ENCODE measurements around the gene VPS33A.
"Not testable (repeated sequence)": the region's sequence is repeated elsewhere in the genome, so short reads cannot be mapped to it uniquely, and the experiment has no call there.

The VPS33A gene

DNA sequence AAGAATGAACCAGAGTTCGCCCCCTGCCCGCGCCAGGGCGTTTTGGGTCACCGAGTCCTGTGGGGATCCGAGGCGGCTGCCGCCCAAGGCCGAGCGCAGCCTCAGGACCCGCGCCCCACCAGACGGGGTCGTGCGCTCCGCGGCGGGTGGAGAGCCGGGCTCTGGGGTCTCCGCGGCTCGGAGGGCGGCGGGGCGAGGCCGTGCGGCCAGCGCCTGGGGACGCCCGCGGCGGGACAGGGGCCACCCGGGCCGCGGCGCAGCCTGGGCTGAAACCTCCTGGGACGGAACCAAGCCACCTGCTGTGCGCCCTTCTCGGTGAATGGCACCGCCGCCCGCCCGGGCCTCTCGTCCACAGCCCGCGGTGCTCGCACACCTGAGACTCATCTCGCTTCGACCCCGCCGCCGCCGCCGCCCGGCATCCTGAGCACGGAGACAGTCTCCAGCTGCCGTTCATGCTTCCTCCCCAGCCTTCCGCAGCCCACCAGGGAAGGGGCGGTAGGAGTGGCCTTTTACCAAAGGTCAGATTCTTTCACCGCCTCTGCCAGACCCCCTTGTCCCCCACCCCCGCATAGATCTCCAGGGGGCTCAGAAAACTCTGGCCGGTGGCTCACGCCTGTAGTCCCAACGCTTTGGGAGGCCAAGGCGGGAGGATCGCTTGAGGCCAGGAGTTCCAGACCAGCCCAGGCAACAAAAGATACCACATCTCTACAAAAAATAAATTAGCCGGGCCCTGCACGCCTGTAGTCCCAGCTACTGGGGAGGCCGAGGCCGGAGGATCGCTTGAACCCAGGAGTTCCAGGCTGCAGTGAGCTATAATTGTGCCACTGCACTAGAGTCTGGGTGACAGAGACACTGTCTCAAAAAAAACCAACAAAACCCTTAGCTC is 61.9 kb downstream of the VPS33A start:
- no peak for DNase-seq (ENCODE audit: low read depth in 2 of 2)

- peak in 1 of 2 donors; percentile 47 for DNase-seq (ENCODE audit: low read depth in 2 of 2)
Measured at GRCh38 chr12:122203301-122204166, 62.8 kb downstream of the VPS33A start, which contains the start of gene B3GNT4. Gene B3GNT4, plus strand, starts transcription at chr12:122203709. Its CDS starts 910 bp downstream, at chr12:122204619.

- DNase-seq (ENCODE audit: low read depth in 2 of 2): not testable (repeated sequence)
Measured at GRCh38 chr12:122202811-122203210, 63.5 kb downstream of the VPS33A start.

GRCh38 chr12:122202017-122202416 is 64.3 kb downstream of the VPS33A start:
- no peak for DNase-seq (ENCODE audit: low read depth in 2 of 2)

DNA sequence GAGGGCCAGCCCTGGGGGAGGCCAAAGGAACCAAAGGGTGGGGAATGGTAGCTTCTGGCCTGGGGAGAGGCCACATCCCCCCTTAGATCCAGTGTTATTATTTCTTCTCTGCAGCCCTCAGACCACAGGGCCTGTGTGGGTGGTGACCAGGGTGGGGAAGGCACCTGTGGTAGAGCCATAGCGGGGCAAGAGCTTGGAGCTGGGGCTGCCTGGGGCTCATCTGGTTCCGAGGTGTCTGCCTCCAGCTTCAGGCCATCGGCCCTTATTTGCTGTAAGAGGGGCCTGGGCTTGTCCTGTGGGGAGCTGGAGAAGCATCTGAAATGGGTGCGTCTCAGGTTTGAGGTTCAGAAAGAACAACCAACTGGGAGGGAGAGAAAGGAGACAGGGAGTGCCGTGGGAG is 64.9 kb downstream of the VPS33A start:
- DNase-seq (ENCODE audit: low read depth in 2 of 2): no peak

DNA sequence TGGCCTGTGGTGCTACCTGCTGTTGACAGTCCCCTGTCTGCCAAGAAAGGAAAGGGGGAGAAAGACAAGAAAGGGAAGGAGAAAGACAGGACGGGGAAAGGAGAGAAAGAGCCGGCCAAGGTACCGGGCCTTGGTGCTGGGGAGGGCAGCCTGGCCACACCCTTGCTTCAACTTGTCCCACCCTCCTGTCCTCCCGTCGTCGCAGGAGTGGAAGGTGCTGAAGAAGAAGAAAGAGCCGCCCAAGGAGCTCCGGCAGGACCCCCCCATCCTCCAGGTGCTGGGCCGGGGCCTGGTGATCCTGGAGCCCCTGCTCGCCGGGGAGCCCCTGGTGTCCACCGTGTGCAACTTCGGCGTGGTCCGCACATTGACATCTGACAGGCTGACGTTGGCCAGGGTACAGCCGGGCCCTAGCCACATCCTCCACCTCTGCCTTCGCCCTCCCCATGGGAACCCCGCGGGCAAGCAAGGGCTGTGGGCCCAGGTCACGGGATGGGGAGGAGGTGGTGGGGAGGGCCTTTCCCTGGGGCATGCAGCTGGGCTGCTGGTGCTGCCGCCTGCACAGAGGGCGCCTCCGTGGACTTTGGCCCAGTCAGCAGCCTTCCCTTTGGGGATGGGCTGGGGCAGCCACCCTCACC is 65.6 kb downstream of the VPS33A start:
- no peak for DNase-seq (ENCODE audit: low read depth in 2 of 2)

DNA sequence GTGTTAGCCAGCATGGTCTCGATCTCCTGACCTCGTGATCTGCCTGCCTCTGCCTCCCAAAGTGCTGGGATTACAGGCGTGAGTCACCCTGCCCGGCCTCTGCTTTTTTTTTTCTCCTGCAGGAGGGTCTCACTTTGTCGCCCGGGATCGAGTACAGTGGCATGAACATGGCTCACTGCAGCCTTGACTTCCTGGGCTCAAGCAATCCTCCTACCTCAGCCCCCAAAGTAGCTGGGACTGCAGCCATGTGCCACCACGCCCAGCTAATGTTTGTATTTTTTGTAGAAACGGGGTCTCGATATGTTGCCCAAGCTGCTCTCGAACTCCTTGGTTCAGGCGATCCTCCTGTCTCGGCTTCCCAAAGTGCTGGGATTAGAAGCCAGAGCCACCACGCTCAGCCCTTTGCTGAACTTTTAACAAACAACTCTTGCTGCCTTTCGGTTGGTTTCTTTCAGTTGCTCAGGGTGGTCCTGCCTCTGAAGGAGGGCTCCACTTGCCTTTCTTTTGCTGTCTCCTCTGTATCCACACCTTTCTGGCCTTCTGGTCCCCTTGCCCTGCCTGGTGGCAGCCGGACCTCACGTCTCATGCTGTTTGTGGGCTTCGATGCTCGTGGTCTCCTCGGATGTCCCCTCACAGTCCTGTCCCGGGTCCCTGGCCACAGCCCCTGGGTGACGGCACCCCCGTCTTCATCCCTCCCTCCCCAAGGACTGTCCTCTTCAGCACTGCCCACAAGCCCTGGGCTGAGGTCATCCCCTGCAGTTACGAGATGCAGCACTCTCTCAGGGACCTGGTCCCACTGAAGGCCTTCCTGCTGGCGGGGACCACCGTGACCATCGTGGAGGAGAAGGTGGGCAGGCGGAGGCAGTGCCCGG is 66.6 kb downstream of the VPS33A start:
- no peak for DNase-seq (ENCODE audit: low read depth in 2 of 2)

GRCh38 chr12:122197612-122197966 is 68.7 kb downstream of the VPS33A start:
- no peak for DNase-seq (ENCODE audit: low read depth in 2 of 2)

GRCh38 chr12:122195405-122195804 is 70.9 kb downstream of the VPS33A start:
- DNase-seq (ENCODE audit: low read depth in 2 of 2): no peak

DNA sequence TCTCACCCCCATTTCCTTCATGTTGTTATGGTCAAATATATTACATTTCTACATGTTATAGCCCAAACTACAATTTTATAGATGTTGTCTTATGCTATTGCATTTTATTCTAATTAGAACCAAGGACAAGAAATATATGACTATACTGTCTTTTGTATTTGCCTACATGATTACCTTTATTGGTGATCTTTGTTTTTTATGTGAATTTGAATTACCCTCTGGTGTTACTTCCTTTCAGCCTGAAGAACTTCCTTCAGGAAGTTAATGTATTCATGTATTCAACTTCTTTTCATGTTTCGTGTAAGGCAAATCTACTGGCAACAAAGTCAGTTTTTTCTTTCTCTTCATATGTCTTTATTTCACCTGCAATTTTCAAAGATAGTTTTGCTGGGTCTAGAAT is 71.5 kb downstream of the VPS33A start:
- no peak for DNase-seq (ENCODE audit: low read depth in 2 of 2)

DNA sequence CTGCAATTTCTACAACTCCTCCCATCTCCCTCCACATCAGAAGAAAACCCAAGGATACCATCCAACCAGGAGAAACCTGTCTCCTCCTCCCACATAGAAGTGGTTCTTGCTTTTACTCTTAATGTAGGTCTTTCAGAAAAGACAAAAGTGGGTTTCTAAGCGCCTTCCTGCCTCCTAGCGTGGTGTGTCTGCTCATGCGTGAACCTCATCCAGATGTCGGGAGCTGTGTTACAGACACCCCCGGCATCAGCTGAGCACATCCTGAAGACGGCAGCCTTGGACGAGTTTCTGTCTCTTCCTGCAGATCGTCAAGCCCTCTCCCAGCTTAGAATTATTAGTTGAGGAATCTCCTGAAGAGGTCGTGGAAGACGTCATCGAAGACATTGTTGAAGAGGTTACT is 73.9 kb downstream of the VPS33A start:
- no peak for DNase-seq (ENCODE audit: low read depth in 2 of 2)

DNA sequence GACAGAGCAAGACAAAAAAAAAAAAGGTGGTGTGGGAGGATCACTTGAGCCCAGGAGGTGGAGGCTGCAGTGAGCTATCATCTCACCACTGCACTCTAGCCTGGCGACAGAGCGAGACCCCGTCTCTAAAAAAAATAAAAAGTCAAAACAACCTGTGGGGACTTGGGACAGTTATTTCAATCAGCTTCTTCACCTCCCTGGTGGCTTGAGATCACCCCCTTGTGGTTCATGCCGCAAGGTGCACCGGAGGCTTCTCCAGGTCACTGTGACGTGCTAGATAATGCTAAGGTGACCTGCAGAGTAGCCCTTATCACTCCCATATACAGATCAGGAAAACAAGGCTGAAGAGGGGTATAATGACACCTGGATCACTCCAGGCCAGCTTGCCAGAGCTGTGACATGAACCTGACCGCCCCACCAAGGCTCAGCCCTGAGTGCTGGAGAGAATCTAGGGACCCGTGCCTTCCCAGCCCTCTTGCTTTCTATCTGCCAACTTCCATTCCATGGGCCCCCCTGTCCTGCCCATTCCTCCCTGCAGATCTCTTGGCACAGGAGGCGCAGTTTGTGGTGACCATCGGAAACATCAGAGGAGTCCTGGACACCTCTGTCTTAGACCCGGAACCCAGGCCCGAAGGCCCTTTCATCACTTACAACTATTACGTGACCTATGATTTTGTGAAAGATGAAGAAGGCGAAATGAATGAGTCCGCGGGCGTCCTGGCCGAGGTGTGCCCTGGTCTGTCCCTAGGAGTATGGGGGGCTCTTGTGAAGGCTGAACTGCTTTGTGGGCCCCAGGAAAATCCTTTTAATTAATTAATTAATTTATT is 75.2 kb downstream of the VPS33A start:
- peak; percentile 45 to 51 for DNase-seq (ENCODE audit: low read depth in 2 of 2)

DNA sequence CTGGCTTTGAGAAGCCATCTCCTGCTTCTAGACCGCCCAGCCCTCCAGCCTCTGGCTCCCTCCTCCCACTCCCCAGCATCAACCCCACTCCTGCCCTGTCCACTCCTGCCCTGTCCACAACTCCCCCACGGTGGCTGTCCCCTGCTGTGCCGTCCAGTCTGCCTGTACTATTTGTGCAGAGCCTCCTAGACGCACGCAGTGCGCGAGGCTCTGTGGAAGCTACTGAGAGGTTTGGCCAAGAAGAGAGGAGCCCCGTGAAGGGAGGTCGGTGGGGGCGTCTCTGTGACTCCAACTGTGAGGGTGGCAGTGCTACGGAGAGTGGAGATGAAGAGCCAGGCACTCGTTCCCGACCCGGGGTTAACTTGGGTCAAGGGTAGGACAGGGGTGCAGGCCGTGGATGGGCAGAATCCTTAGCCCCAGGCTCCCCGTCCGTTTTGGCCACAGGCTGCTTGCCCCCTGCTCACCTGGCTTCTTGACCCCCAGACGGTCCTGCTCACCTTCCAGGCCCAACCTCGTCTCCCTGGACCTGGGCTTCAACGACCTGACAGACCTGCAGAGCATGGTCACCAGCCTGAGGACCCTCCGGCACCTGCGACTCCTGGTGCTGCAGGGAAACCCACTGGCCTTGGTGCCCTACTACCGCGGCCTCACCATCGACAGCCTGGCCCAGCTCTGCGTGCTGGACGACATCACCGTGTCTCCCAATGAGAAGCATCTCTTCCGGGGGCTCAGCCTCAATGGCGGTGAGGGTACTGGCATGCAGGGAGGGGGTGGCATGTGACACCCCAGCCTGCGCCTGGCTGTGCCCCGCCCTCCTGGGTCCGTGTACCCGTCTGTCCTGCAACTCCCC is 76.4 kb downstream of the VPS33A start:
- no peak for DNase-seq (ENCODE audit: low read depth in 2 of 2)

DNA sequence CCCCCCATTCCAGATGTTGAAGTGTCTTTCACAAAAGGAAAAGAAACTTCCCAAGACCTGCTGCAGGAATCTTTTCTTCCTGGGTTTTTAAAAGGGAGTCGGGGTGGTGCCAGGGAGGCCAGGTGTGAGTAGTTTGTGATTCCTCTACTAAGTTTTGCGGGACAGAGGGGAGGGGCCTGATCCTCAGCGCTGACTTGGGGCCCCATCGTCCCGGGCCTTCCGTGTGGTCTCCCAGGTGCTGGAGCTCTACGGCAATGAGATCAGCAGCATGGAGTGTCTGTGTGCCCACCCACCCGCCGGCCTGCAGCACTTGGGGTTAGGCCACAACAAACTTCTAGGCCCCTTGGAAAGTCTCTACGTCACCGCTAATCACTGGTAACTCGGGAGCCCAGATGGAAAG is 78.8 kb downstream of the VPS33A start:
- no peak for DNase-seq (ENCODE audit: low read depth in 2 of 2)

DNA sequence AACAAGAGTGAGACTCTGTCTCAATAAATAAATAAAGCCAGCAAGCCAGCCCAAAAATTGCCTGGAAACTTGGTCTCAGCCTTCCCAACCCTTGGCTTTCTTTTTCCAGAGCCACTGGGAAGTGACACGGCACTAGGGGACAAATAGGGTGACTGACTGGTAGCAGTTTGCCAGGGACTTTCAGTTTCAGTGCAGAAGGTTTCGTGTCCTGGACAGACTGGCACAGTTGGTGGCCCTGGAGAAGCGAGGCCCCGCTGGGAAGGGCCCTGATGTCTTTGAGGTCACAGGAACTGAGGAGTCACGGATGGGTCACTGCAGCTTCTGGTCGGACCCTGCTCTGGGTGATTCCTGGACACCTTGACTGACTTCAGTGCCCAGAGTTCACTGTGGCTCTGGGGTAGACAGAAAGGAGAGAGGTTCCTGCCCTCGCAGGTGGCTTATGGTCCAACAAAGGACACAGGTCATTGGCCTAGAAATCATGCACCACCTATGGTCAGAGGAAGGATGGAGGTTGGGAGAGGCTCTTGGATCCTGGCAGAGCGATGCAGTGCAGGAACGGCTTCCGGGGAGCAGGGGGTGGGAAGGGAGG is 80.7 kb downstream of the VPS33A start:
- no peak for DNase-seq (ENCODE audit: low read depth in 2 of 2)

GRCh38 chr12:122185079-122185478 is 81.2 kb downstream of the VPS33A start:
- no peak for DNase-seq (ENCODE audit: low read depth in 2 of 2)

- DNase-seq (ENCODE audit: low read depth in 2 of 2): no peak
Measured at GRCh38 chr12:122184517-122184916, 81.8 kb downstream of the VPS33A start.

DNA sequence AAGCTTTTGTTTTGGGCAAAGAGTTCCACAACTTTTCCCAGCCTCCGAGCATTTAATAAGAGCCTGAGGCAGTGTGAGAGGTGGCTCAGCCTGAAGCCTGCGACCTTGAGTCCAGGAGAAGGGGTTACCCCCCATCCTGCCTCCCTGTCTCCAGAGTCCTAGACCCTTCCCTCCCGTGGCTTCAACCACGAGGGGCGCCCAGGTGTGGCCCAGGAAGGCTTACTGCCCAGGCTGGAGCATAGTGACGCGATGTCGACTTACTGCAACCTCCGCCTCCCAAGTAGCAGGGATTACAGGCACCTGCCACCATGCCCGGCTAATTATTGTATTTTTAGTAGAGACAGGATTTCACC is 82.7 kb downstream of the VPS33A start:
- DNase-seq (ENCODE audit: low read depth in 2 of 2): no peak
